Mucosa of rectum (tissue), 2 donors: ENCODE data around the gene AGTPBP1.

Source experiments
- H3K27ac ChIP-seq, 2 donors: one replicate each; pipeline ENCODE4 v1.7.0; 2013; ENCODE audit warnings: inconsistent platforms in 2 of 2, low read depth in 2 of 2, low read length in 2 of 2
- H3K27me3 ChIP-seq, 2 donors: one replicate each; pipeline ENCODE4 v1.7.0; 2013; ENCODE audit warnings: low read length in 2 of 2; ENCODE audit not compliant: control insufficient read depth in 2 of 2, insufficient read depth in 2 of 2
- H3K36me3 ChIP-seq, 2 donors: one replicate each; pipeline ENCODE4 v1.7.0; 2013; ENCODE audit warnings: low read length in 2 of 2; ENCODE audit not compliant: control insufficient read depth in 2 of 2, insufficient read depth in 2 of 2
- H3K4me1 ChIP-seq, 2 donors: one replicate each; pipeline ENCODE4 v1.7.0; 2013; ENCODE audit warnings: low read length in 2 of 2, mild to moderate bottlenecking in 1 of 2; ENCODE audit not compliant: control insufficient read depth in 2 of 2, insufficient read depth in 2 of 2
- H3K4me3 ChIP-seq, 2 donors: one replicate each; pipeline ENCODE4 v1.7.0; 2013; ENCODE audit warnings: low read length in 2 of 2
- H3K9ac ChIP-seq, 2 donors: one replicate each; pipeline ENCODE4 v1.7.0; 2013; ENCODE audit warnings: low read length in 2 of 2, low read depth in 1 of 2, mild to moderate bottlenecking in 1 of 2
- H3K9me3 ChIP-seq, 2 donors: one replicate each; pipeline ENCODE4 v1.7.0; 2013; ENCODE audit warnings: low read length in 2 of 2; ENCODE audit not compliant: control insufficient read depth in 2 of 2
- donor health status: healthy.
- donor health status: Normal muscosa, but diverticular disease.

The AGTPBP1 gene

GRCh38 chr9:85742597-85742936 is 813 bp upstream of the AGTPBP1 start:
- H3K4me3 ChIP-seq, result peak overlapping the region; percentile 69 to 90
- peak overlapping the region; percentile 64 to 79 for H3K9ac ChIP-seq
- peaks cover 4 to 11% of the 10 kb centered on the region in 2 donors for H3K4me1 ChIP-seq
- no peaks in the 10 kb centered on the region for H3K9me3 ChIP-seq
- H3K27ac ChIP-seq, result peak overlapping the region in 1 of 2 donors; percentile 69
- no peaks in the 10 kb centered on the region for H3K36me3 ChIP-seq
- H3K27me3 ChIP-seq, result no peaks in the 10 kb centered on the region

GRCh38 chr9:85741095-85741874 is 469 bp downstream of the AGTPBP1 start:
- Histone ChIP-seq H3K36me3 (no peaks in the 10 kb centered on the region), H3K4me3 (peak overlapping the region; percentile 88 to 90), H3K9ac (peak overlapping the region; percentile 66 to 93), H3K27me3 (no peaks in the 10 kb centered on the region), H3K9me3 (no peaks in the 10 kb centered on the region), H3K27ac (peak overlapping the region; percentile 85 to 86), H3K4me1 (peaks cover 4 to 11% of the 10 kb centered on the region in 2 donors)

GRCh38 chr9:85740787-85741094 is 1.0 kb downstream of the AGTPBP1 start:
- Histone ChIP-seq H3K9me3 (no peaks in the 10 kb centered on the region), H3K4me1 (peaks cover 4 to 11% of the 10 kb centered on the region in 2 donors), H3K9ac (peak overlapping the region; percentile 66 to 93), H3K4me3 (peak overlapping the region; percentile 88 to 90), H3K27ac (peak overlapping the region; percentile 85 to 86), H3K27me3 (no peaks in the 10 kb centered on the region), H3K36me3 (no peaks in the 10 kb centered on the region)

- Histone ChIP-seq H3K27ac (no peak overlapping the region), H3K4me1 (peaks cover 4 to 11% of the 10 kb centered on the region in 2 donors), H3K27me3 (no peaks in the 10 kb centered on the region), H3K36me3 (no peaks in the 10 kb centered on the region), H3K9ac (no peak overlapping the region), H3K4me3 (no peak overlapping the region), H3K9me3 (no peaks in the 10 kb centered on the region)
These were observed 3.2 kb downstream of the AGTPBP1 start for GRCh38 chr9:85738509-85738908.

- H3K36me3 ChIP-seq, result no peaks in the 10 kb centered on the region
- H3K27ac ChIP-seq, result no peak overlapping the region
- no peaks in the 10 kb centered on the region for H3K27me3 ChIP-seq
- peaks cover 4 to 5% of the 10 kb centered on the region in 2 donors for H3K4me1 ChIP-seq
- H3K9ac ChIP-seq, result no peak overlapping the region
- no peaks in the 10 kb centered on the region for H3K9me3 ChIP-seq
- no peak overlapping the region for H3K4me3 ChIP-seq
These were observed 4.1 kb downstream of the AGTPBP1 start for GRCh38 chr9:85737671-85738070.

GRCh38 chr9:85730916-85731630 is 10.7 kb downstream of the AGTPBP1 start:
- Histone ChIP-seq H3K4me3 (no peak overlapping the region), H3K27me3 (no peaks in the 10 kb centered on the region), H3K27ac (no peak overlapping the region), H3K9ac (no peak overlapping the region), H3K9me3 (no peaks in the 10 kb centered on the region), H3K4me1 (no peaks in the 10 kb centered on the region), H3K36me3 (no peaks in the 10 kb centered on the region)

GRCh38 chr9:85729882-85730281 is 11.9 kb downstream of the AGTPBP1 start:
- Histone ChIP-seq H3K4me1 (no peaks in the 10 kb centered on the region), H3K4me3 (no peak overlapping the region), H3K27me3 (no peaks in the 10 kb centered on the region), H3K27ac (no peak overlapping the region), H3K36me3 (no peaks in the 10 kb centered on the region), H3K9ac (no peak overlapping the region), H3K9me3 (no peaks in the 10 kb centered on the region)

- Histone ChIP-seq H3K27ac (no peak overlapping the region), H3K9ac (no peak overlapping the region), H3K4me3 (no peak overlapping the region), H3K9me3 (no peaks in the 10 kb centered on the region), H3K36me3 (no peaks in the 10 kb centered on the region), H3K27me3 (no peaks in the 10 kb centered on the region), H3K4me1 (no peaks in the 10 kb centered on the region)
These were observed 14.3 kb downstream of the AGTPBP1 start for GRCh38 chr9:85727500-85727899.

- no peaks in the 10 kb centered on the region for H3K36me3 ChIP-seq
- H3K9me3 ChIP-seq, result no peaks in the 10 kb centered on the region
- H3K27ac ChIP-seq, result no peak overlapping the region
These were observed 15.0 kb downstream of the AGTPBP1 start for GRCh38 chr9:85726737-85727136.

GRCh38 chr9:85723215-85723614 is 18.5 kb downstream of the AGTPBP1 start:
- no peaks in the 10 kb centered on the region for H3K9me3 ChIP-seq
- no peak overlapping the region for H3K27ac ChIP-seq
- H3K9ac ChIP-seq, result no peak overlapping the region
- no peaks in the 10 kb centered on the region for H3K36me3 ChIP-seq
- no peaks in the 10 kb centered on the region for H3K4me1 ChIP-seq
- no peaks in the 10 kb centered on the region for H3K27me3 ChIP-seq
- H3K4me3 ChIP-seq, result no peak overlapping the region

More at GRCh38 chr9:85726737-85727136, 15.0 kb downstream of the AGTPBP1 start:
- Histone ChIP-seq H3K4me3 (no peak overlapping the region), H3K9ac (no peak overlapping the region), H3K4me1 (no peaks in the 10 kb centered on the region), H3K27me3 (no peaks in the 10 kb centered on the region)
